Panc1 (cell line): ENCODE data around the gene YES1. TPM values are rescaled to one million over a fixed set of nuclear protein-coding genes. Genes with fewer than 3 reads are reported as not detected.
A peak's percentile ranks its signal among the peaks of the same experiment; 100 is the strongest.

Source experiments
- ATAC-seq: fragments of 200-7000 bp; cut with Tn5 transposase; 2 replicates; pipeline ENCODE4 v1.9.1; 2020; ENCODE audit warnings: mild to moderate bottlenecking, moderate library complexity
- BruUV-seq: library from RNA; stranded (reverse); fragments of 400-500 nt; replicated peaks from 2 replicates; lab custom pipeline; 2021; lab: Mats Ljungman, UMichigan
- CTCF ChIA-PET: fragments of 300-600 bp; sonication (Branson Sonifier 250); formaldehyde crosslinking; loops from one replicate; lab custom pipeline; 2022; ENCODE audit warnings: antibody characterized with exemption; lab: Charles Lee
- POLR2A ChIA-PET: fragments of 300-600 bp; sonication (Branson Sonifier 250); formaldehyde crosslinking; loops from one replicate; lab custom pipeline; 2022; ENCODE audit warnings: antibody characterized with exemption; lab: Charles Lee
- DNase-seq: peaks from one replicate; pipeline ENCODE4 v3.0.0-alpha.2; 2010; ENCODE audit warnings: low read depth, low spot score
- H3K27ac ChIP-seq: 2 replicates; pipeline ENCODE4 v1.5.1; 2011; ENCODE audit warnings: mild to moderate bottlenecking, low read length, inconsistent platforms
- H3K27me3 ChIP-seq: fragments of 200-500 bp; sonication (Bioruptor generic); 2 replicates; pipeline ENCODE4 v1.6.0; 2014; ENCODE audit warnings: low read length, inconsistent platforms; ENCODE audit not compliant: control insufficient read depth, insufficient read depth
- H3K36me3 ChIP-seq: fragments of 200-500 bp; sonication (Bioruptor generic); 2 replicates; pipeline ENCODE4 v1.5.1; 2014; ENCODE audit warnings: inconsistent platforms, mild to moderate bottlenecking, low read length, moderate library complexity; ENCODE audit not compliant: control insufficient read depth, insufficient read depth
- H3K4me1 ChIP-seq: 2 replicates; pipeline ENCODE4 v1.5.1; 2011; ENCODE audit warnings: inconsistent platforms, mild to moderate bottlenecking, low read length, moderate library complexity; ENCODE audit not compliant: control insufficient read depth, insufficient read depth
- H3K4me3 ChIP-seq, 2 experiments: 2 replicates each; pipeline ENCODE4 v1.5.1; 2011 to 2012; ENCODE audit warnings: low read depth in 2 of 2, low read length in 2 of 2, mild to moderate bottlenecking in 2 of 2, inconsistent platforms in 1 of 2, moderate library complexity in 1 of 2
- H3K9me3 ChIP-seq: fragments of 200-500 bp; sonication (Bioruptor generic); 2 replicates; pipeline ENCODE4 v1.5.1; 2014; ENCODE audit warnings: low read depth, mild to moderate bottlenecking, inconsistent platforms, low read length, moderate library complexity; ENCODE audit not compliant: control insufficient read depth, insufficient read depth
- POLR2AphosphoS5 ChIP-seq: IDR thresholded peaks from 2 replicates; pipeline ENCODE4 v1.6.1; 2012; ENCODE audit warnings: mild to moderate bottlenecking, low read depth, low read length, moderate library complexity
- SIN3A ChIP-seq: IDR thresholded peaks from 2 replicates; pipeline ENCODE4 v1.6.1; 2012; ENCODE audit warnings: low read depth, mild to moderate bottlenecking, low read length, moderate library complexity, borderline replicate concordance; ENCODE audit not compliant: insufficient read depth
- TCF7L2 ChIP-seq: IDR thresholded peaks from 2 replicates; pipeline ENCODE4 v1.6.1; 2011; ENCODE audit warnings: mild to moderate bottlenecking, low read depth, low read length, inconsistent platforms
- in situ Hi-C: cut with HindIII; loops from 2 replicates; pipeline ENCODE4 v1.10.0; 2016; ENCODE audit warnings: low sequenced_read_pairs, low pct_unique_long_range_greater_than_20kb
- intact Hi-C: fragments of 100-400 bp; cut with micrococcal nuclease; formaldehyde crosslinking; loops from one replicate; pipeline ENCODE4 v1.10.0; 2022; ENCODE audit not compliant: unreplicated experiment
- total RNA-seq: library from RNA; stranded (reverse); gene quantifications from one replicate; pipeline ENCODE4 v1.2.1, GENCODE V29; 2021; ENCODE audit not compliant: unreplicated experiment
- TF ChIP-seq, protein P1 (sequence below), 2 experiments: IDR thresholded peaks; 2 replicates each; pipeline ENCODE4 v1.6.1; 2011 to 2012; ENCODE audit warnings: low read depth in 2 of 2, control low read depth in 1 of 2, low read length in 1 of 2, mild to moderate bottlenecking in 1 of 2, moderate library complexity in 1 of 2; ENCODE audit not compliant: insufficient read depth in 1 of 2
- TF ChIP-seq, protein P2 (sequence below): fragments of 450-650 bp; IDR thresholded peaks from 2 replicates; pipeline ENCODE4 v1.5.1; 2017; ENCODE audit warnings: mild to moderate bottlenecking

Gene YES1
- total RNA-seq, 1 experiment from 2014 or later, result 91.6 TPM

DNA sequence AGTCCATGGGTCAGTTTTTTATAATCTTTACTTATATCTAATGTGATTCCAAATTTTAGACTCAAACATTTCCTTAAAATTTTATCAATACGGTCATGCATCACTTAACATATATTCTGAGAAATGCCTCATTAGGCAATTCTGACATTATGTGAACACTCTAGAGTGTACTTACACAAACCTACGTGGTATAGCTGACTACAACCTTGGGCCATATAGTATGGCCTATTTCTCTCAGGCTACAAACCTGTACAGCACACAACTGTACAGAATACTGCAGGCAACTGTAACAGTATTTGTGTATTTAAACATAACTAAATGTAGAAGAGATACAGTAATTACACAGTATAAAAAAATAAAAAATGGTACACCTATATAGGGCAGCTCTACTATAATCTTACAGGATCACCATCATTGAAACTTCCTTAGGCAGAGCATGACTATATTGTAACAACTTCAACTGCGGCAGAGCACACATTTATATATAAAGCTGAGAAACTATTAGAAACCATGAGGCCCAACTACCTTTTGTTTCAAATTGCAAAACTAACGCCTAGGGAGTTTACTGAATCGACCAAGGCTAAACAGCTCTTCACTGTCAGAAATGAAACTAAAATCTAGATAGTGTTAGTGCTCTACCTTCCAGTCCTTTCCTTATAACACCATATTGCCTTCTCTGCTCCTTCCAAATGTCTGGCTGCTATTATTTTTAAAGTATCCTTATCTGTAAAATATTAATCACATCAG lies 6.9 kb downstream of the YES1 start:
- H3K4me3 ChIP-seq, result no peak overlapping the region
- TF ChIP-seq, protein P1, sequence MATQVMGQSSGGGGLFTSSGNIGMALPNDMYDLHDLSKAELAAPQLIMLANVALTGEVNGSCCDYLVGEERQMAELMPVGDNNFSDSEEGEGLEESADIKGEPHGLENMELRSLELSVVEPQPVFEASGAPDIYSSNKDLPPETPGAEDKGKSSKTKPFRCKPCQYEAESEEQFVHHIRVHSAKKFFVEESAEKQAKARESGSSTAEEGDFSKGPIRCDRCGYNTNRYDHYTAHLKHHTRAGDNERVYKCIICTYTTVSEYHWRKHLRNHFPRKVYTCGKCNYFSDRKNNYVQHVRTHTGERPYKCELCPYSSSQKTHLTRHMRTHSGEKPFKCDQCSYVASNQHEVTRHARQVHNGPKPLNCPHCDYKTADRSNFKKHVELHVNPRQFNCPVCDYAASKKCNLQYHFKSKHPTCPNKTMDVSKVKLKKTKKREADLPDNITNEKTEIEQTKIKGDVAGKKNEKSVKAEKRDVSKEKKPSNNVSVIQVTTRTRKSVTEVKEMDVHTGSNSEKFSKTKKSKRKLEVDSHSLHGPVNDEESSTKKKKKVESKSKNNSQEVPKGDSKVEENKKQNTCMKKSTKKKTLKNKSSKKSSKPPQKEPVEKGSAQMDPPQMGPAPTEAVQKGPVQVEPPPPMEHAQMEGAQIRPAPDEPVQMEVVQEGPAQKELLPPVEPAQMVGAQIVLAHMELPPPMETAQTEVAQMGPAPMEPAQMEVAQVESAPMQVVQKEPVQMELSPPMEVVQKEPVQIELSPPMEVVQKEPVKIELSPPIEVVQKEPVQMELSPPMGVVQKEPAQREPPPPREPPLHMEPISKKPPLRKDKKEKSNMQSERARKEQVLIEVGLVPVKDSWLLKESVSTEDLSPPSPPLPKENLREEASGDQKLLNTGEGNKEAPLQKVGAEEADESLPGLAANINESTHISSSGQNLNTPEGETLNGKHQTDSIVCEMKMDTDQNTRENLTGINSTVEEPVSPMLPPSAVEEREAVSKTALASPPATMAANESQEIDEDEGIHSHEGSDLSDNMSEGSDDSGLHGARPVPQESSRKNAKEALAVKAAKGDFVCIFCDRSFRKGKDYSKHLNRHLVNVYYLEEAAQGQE (IDR thresholded peaks at IDR 0.05; ENCODE audit: insufficient read depth in 1 of 2, low read depth in 2 of 2, low read length in 1 of 2), result no peak
- no peaks in the 10 kb centered on the region for H3K9me3 ChIP-seq
- CTCF ChIA-PET, result interaction anchor here (0.6 kb wide), 1 partner anchor 64 kb away, joined by 3 read pairs; no protein-coding TSS in a partner anchor
- BruUV-seq, result no TSS peak
- intact Hi-C loops, result no loop called here
- H3K36me3 ChIP-seq, result no peaks in the 10 kb centered on the region
- DNase-seq, result no peak
- in situ Hi-C loops, result no loop called here
- POLR2A ChIA-PET, result no interaction called here
- H3K27me3 ChIP-seq, result no peaks in the 10 kb centered on the region
- ATAC-seq, result no peak
- peaks cover 34% of the 10 kb centered on the region for H3K4me1 ChIP-seq
- H3K27ac ChIP-seq, result peak overlapping the region; percentile 73

DNA sequence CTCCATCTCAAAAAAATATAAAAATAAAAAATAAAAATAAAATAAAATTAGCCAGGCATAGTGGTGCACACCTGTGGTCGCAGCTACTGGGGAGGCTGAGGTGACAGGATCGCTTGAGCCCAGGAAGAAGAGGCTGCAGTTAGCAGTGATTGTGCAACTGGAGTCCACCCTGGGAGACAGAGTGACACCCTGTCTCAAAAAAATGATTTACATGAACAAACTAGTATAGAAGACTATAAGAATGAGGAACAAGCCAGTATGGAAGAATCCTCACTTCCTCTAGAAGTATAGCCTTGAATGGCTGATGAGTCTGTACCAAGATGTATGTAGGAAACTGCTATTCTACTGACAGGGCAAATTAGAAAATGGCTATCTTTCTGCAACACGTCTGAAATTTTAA lies 10.9 kb downstream of the YES1 start:
- no TSS peak for BruUV-seq
- Histone ChIP-seq H3K36me3 (no peaks in the 10 kb centered on the region), H3K4me1 (peaks cover 11% of the 10 kb centered on the region), H3K27me3 (no peaks in the 10 kb centered on the region), H3K27ac (no peak overlapping the region), H3K9me3 (no peaks in the 10 kb centered on the region), H3K4me3 (no peak overlapping the region)
- CTCF ChIA-PET, result no interaction called here
- POLR2A ChIA-PET, result interaction anchor here (1.1 kb wide), 1 partner anchor 12 kb away, joined by 4 read pairs; no protein-coding TSS in a partner anchor
- TF ChIP-seq SIN3A, result no peak
- TF ChIP-seq, protein P2, sequence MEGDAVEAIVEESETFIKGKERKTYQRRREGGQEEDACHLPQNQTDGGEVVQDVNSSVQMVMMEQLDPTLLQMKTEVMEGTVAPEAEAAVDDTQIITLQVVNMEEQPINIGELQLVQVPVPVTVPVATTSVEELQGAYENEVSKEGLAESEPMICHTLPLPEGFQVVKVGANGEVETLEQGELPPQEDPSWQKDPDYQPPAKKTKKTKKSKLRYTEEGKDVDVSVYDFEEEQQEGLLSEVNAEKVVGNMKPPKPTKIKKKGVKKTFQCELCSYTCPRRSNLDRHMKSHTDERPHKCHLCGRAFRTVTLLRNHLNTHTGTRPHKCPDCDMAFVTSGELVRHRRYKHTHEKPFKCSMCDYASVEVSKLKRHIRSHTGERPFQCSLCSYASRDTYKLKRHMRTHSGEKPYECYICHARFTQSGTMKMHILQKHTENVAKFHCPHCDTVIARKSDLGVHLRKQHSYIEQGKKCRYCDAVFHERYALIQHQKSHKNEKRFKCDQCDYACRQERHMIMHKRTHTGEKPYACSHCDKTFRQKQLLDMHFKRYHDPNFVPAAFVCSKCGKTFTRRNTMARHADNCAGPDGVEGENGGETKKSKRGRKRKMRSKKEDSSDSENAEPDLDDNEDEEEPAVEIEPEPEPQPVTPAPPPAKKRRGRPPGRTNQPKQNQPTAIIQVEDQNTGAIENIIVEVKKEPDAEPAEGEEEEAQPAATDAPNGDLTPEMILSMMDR, result no peak
- TF ChIP-seq, protein P1 (IDR thresholded peaks at IDR 0.05; ENCODE audit: insufficient read depth in 1 of 2, low read depth in 2 of 2, low read length in 1 of 2), result no peak
- TF ChIP-seq POLR2AphosphoS5, result no peak
- no peak for TF ChIP-seq TCF7L2
- intact Hi-C loops (loop anchor here (5.0 kb wide), 1 partner anchor 34 kb away; no protein-coding TSS in a partner anchor), in situ Hi-C loops (no loop called here)
- no peak for ATAC-seq
- DNase-seq, result no peak
